GM21825 (cell line): Measurements from ENCODE around the gene GLT8D2.

Experiments used
- ATAC-seq: cut with Tn5 transposase; IDR thresholded peaks from one replicate; pipeline ENCODE4 v1.9.1; 2021; ENCODE audit warnings: mild to moderate bottlenecking, moderate library complexity; ENCODE audit not compliant: unreplicated experiment

The GLT8D2 gene

GRCh38 chr12:103956509-103957027 lies 93.4 kb downstream of the GLT8D2 start:
- peak; percentile 31 for ATAC-seq

GRCh38 chr12:103955811-103956508 lies 94.0 kb downstream of the GLT8D2 start:
- ATAC-seq: no peak

- no peak for ATAC-seq
These were observed 97.5 kb downstream of the GLT8D2 start for GRCh38 chr12:103952497-103952896.

- ATAC-seq: no peak
These were observed 101.1 kb downstream of the GLT8D2 start for GRCh38 chr12:103948746-103949406.

GRCh38 chr12:103947871-103948555 lies 102.0 kb downstream of the GLT8D2 start:
- no peak for ATAC-seq

GRCh38 chr12:103944964-103945363 lies 105.0 kb downstream of the GLT8D2 start:
- no peak for ATAC-seq
